HAP-1 (cell line): ENCODE measurements around the gene SLC25A44.

Source experiments
- DNase-seq, 2 experiments: peaks; one replicate each; pipeline ENCODE4 v3.0.0-alpha.2; 2016 to 2020; ENCODE audit warnings: low spot score in 2 of 2
- H3K27me3 ChIP-seq: fragments of 250-450 bp; sonication (Bioruptor Pico); 2 replicates; pipeline ENCODE4 v1.5.1; 2020; ENCODE audit warnings: low read depth, mild to moderate bottlenecking, moderate library complexity
- H3K36me3 ChIP-seq: fragments of 250-450 bp; sonication (Bioruptor Pico); replicated peaks from 2 replicates; pipeline ENCODE4 v1.5.1; 2020; ENCODE audit warnings: mild to moderate bottlenecking
- H3K4me1 ChIP-seq: fragments of 250-450 bp; sonication (Bioruptor Pico); 2 replicates; pipeline ENCODE4 v1.5.1; 2020; ENCODE audit warnings: mild to moderate bottlenecking
- H3K4me3 ChIP-seq: fragments of 250-450 bp; sonication (Bioruptor Pico); 2 replicates; pipeline ENCODE4 v1.5.1; 2020; ENCODE audit warnings: mild to moderate bottlenecking, moderate library complexity
- H3K9me3 ChIP-seq: fragments of 250-450 bp; sonication (Bioruptor Pico); 2 replicates; pipeline ENCODE4 v1.5.1; 2020; ENCODE audit warnings: mild to moderate bottlenecking, moderate library complexity
- in situ Hi-C: fragments of 300-500 bp; cut with MboI; formaldehyde crosslinking; loops from 3 replicates; pipeline ENCODE4 v1.14.3; 2020; ENCODE audit warnings: low sequenced_read_pairs, inconsistent platforms, mixed read lengths

The SLC25A44 gene

DNA sequence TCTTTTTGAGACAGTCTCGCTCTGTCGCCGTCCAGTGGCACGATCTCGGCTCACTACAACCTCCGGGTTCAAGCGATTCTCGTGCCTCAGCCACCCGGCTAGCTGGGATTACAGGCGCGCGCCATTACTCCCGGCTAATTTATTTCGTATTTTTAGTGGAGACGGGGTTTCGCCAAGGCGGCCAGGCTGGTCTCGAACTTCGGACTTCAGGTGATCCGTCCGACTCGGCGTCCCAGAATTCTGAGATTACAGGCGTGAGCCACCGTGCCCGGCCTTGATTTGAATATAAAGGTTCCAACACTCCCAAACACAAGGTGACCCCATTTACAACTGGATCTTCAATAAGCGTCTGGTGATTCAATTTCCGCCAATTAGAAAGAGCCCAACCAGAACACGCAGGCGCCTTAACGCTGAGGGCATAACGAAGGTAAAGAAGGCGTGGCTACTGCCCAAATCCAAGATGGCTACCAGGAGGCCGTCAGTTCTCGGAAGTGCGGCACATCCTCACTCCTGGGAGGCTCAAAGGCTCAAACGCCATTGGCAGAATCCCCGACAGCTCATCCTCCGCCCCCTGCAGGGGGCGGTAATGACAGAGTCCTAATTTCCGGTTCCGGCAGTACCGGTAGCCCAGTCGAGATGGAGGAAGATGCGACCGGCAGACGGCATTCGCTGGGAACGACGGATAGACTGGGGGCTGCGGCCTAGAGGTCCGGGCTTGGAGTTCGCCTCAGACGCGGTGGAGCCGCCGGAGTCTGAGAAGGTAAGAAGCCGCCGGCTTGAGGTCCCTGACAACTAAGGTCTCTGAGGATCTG is at the start of gene SLC25A44:
TSS of gene SLC25A44 (plus strand) at position 617 of the 812 bp plus-strand sequence. CDS start 5,744 bp downstream, outside the sequence.
- H3K4me1 ChIP-seq = peaks cover 10% of the 10 kb centered on the region

DNA sequence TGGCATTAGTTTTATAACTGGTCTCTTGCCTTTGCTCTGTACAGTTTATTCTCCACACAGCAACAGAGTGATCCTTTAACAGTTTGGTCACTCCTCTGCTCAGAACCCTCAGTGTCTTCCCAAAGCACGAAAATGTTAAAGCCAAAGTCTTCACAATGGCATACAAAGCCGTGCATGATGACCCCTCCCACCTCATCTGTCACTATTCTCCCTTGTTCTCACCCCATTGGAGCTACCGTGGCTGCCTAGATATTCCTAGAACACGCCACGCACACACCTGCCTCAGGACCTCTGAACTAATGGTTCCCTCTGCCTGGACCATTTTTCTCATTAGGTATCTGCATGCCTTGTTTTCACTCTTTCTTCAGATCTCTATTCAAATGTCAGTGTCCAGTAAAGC is 49.2 kb upstream of the SLC25A44 start:
- Histone ChIP-seq H3K4me1 (peaks cover 10% of the 10 kb centered on the region), H3K27me3 (no peaks in the 10 kb centered on the region), H3K9me3 (no peaks in the 10 kb centered on the region), H3K36me3 (no peaks in the 10 kb centered on the region; the same call in 1 of the 2 replicates), H3K4me3 (no peak overlapping the region)
- no peak for DNase-seq
- in situ Hi-C loops = loop anchor here (5.0 kb wide), 1 partner anchor 78 kb away; no protein-coding TSS in a partner anchor

More for the DNA sequence above, at the start of gene SLC25A44:
- Histone ChIP-seq H3K36me3 (peaks cover 14% of the 10 kb centered on the region), H3K9me3 (no peaks in the 10 kb centered on the region), H3K4me3 (peak within 1 kb of the TSS; percentile 86), H3K27me3 (no peaks in the 10 kb centered on the region)
- in situ Hi-C loops = no loop called here
- peak; percentile 97 to 99 for DNase-seq

- H3K4me3 ChIP-seq = no peak overlapping the region
- H3K4me1 ChIP-seq = peaks cover 10% of the 10 kb centered on the region
- no peaks in the 10 kb centered on the region for H3K9me3 ChIP-seq
- no peak for DNase-seq
- no peaks in the 10 kb centered on the region; the same call in 1 of the 2 replicates for H3K36me3 ChIP-seq
- in situ Hi-C loops = no loop called here
- H3K27me3 ChIP-seq = no peaks in the 10 kb centered on the region
Measured at GRCh38 chr1:156145650-156146019, 48.3 kb upstream of the SLC25A44 start.

DNA sequence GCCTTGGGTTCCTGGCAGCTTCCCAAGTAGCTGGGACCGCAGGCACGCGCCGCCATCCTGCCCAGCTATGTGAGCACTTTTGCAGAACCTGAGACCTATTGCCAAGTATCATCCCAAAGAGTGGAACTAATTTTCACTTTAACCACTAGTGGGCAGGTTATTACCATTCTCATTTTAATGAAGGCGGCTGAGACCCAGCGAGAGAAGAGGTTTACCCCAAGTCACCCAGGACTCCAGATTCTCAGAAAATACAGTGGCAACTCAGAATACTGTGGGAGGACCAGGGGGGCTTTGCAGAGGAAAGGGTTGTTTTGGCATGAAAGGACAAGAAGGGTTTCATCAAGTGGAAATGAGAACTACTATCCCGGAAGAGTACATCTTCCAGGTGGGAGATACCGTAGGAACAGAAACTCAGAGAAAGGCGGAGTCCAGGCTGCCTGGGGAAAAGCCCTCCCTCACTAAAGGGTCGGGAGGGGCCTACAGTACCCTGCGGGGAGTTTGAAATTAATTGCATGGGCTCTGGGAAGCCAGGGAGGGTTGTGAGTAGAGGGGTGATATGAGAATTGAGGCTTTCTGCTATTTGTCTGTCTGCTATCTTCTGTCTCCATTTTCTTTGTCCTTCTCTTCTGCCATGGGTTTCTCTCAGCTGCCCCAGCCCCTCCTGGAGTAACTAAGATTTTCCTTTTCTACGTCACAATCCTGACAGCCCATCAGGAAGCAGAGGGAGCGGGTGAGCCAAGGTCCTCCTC is 47.7 kb upstream of the SLC25A44 start:
- DNase-seq = peak; percentile 84 to 89
- in situ Hi-C loops = no loop called here
- Histone ChIP-seq H3K36me3 (no peaks in the 10 kb centered on the region; the same call in 1 of the 2 replicates), H3K4me1 (peaks cover 10% of the 10 kb centered on the region), H3K27me3 (no peaks in the 10 kb centered on the region), H3K4me3 (peak overlapping the region; percentile 1; the same call in 1 of the 2 replicates), H3K9me3 (no peaks in the 10 kb centered on the region)

DNA sequence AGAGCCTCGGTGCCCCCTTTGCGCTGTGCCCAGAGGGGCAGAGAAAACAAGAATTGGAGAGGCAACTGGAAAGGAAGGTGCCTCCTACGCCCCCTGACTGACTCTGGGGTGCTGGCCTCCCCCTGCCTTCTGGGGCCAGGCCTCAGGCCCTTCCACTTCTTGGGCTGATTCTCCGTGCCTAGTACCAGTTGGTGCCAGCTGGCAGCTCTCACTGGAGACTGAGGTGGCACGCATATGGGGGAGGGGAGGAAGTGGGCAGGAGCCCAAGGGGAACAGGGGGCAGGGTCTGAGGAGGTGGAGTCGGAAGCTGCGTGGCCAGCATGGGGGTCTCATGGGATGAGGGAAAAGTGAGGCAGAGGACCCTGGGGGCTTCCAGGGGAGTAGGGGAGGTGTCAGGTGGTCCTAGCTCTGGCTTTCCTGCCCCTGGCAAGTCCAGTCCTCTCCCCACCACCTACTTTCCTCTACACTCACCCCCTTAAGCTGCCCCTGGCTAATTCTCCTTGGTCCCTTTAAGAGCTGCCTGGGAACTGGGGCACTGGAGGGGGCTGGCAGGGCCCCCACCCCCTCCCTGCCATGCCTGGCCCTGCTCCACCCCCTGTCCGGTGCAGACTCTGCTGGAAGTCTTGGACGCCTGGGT is 47.0 kb upstream of the SLC25A44 start:
- Histone ChIP-seq H3K36me3 (no peaks in the 10 kb centered on the region), H3K9me3 (no peaks in the 10 kb centered on the region), H3K27me3 (no peaks in the 10 kb centered on the region), H3K4me1 (peaks cover 10% of the 10 kb centered on the region), H3K4me3 (no peak overlapping the region)
- in situ Hi-C loops = no loop called here
- DNase-seq = no peak

GRCh38 chr1:156148216-156148615 is 45.7 kb upstream of the SLC25A44 start:
- peaks cover 10% of the 10 kb centered on the region for H3K4me1 ChIP-seq
- no peak overlapping the region for H3K4me3 ChIP-seq
- no peak for DNase-seq
- in situ Hi-C loops = no loop called here
- no peaks in the 10 kb centered on the region for H3K27me3 ChIP-seq
- H3K36me3 ChIP-seq = no peaks in the 10 kb centered on the region
- H3K9me3 ChIP-seq = no peaks in the 10 kb centered on the region

GRCh38 chr1:156149374-156150332 is 44.3 kb upstream of the SLC25A44 start:
- Histone ChIP-seq H3K4me1 (peaks cover 10% of the 10 kb centered on the region), H3K4me3 (no peak overlapping the region), H3K9me3 (no peaks in the 10 kb centered on the region), H3K36me3 (no peaks in the 10 kb centered on the region), H3K27me3 (no peaks in the 10 kb centered on the region)
- in situ Hi-C loops = no loop called here
- peak in 1 of 2 experiments; percentile 28 for DNase-seq

DNA sequence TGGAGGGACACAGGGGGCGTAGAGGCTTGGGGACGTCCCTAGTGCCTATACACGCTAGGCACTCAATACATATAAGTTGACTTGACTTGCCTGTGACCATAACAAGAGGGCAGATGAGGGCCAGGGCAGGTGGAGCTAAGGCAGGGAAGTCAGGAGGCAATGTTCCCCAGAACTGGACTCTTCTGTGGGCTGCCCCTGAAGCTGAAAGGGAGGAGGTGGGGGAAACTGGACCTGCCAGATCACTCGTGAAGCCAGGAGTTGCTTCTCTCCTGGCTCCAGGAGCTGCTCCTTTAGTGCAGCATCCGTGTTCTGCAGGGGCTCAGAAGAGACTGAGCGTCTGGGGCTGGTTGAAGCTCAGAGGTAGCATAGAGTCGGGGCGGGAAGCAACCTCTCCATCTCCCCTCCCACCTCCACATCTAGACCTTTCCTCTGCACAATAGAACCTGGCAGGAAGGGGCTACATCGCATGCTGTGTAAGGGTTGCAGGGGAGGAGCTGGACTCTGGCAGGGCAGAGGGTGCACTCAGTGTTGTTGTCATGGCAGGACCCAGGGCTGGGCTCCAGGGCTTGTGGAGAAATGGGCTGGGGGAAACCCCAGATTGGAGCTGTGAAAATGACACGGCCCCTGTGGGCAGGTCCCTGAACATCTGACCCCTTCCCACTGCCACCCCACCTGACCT is 43.4 kb upstream of the SLC25A44 start:
- Histone ChIP-seq H3K36me3 (no peaks in the 10 kb centered on the region), H3K27me3 (no peaks in the 10 kb centered on the region), H3K4me3 (no peak overlapping the region), H3K9me3 (no peaks in the 10 kb centered on the region), H3K4me1 (peaks cover 10% of the 10 kb centered on the region)
- no peak for DNase-seq
- in situ Hi-C loops = no loop called here

DNA sequence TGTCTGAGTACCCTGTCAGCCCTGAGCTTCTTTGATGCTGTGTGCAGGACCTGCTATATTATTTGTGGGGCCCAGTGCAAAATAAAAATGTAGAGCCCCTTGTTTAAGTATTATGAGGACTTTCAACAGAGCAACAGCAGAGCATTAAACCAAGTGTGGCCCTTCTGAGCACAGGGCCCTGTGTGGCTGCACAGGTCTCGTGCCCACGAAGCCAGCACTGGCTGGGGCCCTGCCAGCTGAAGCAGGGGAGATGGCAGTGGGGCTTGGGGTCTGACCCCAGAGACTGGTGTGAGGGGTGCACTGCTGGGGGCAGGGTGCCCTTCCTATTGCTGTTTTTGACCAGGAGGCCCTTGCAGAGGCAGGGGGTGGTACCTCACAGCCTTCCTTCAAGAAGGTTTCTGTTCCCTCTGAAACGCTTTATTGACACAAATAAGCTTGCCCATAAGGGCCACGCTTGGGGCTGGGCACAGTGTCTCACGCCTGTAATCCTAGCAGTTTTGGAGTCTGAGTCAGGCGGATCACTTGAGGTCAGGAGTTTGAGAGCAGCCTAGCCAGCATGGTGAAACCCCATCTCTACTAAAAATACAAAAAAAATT is 42.7 kb upstream of the SLC25A44 start:
- H3K36me3 ChIP-seq = no peaks in the 10 kb centered on the region
- H3K4me3 ChIP-seq = no peak overlapping the region
- DNase-seq = no peak
- in situ Hi-C loops = no loop called here
- no peaks in the 10 kb centered on the region for H3K9me3 ChIP-seq
- H3K4me1 ChIP-seq = peaks cover 8% of the 10 kb centered on the region
- H3K27me3 ChIP-seq = no peaks in the 10 kb centered on the region

DNA sequence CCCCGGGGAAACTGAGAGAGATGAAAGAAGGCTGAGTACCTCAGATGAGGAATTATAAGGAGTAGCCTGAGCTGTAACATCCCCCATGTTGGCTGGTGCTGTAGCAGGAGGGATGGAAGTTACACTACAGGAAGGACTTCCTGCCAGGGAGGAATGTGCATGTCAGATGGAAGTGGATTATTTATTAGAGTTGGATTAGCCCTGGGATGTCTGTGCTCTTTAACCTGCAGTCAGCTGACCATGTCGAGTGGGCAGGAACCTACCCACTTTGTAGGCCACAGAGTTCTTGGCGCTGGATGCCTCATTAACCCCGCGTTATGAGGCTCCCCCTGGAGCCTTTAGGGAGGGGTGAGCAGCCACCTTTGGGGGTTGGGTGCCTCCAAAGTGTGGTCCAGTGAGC is 41.3 kb upstream of the SLC25A44 start:
- in situ Hi-C loops = no loop called here
- Histone ChIP-seq H3K4me3 (no peak overlapping the region), H3K9me3 (no peaks in the 10 kb centered on the region), H3K36me3 (no peaks in the 10 kb centered on the region), H3K27me3 (no peaks in the 10 kb centered on the region), H3K4me1 (no peaks in the 10 kb centered on the region)
- DNase-seq = no peak

DNA sequence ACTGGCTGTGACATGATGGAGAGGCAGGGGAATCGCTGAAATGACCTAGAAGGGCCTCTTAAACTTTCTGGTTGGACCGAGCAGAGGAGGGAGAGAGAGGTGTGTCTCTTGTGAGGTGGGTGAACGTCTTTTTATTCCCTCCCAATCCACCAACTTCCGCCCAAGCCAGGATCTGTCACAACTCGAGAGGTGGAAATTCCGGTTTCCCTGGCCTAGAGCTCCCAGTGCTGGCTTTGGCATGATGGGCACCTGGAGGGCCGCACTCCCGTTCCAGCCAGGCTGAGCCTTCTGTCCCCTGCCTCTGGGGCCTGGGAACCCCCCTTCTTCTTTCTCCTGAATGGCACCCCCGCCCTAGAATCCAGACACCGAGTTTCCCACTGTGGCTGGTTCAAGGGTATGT is 40.5 kb upstream of the SLC25A44 start, which contains the start of gene SEMA4A:
TSS of gene SEMA4A (plus strand) at position 224 of the 400 bp plus-strand sequence. CDS start 994 bp downstream, outside the sequence.
- in situ Hi-C loops = no loop called here
- Histone ChIP-seq H3K4me3 (no peak within 1 kb of the TSS), H3K36me3 (no peaks in the 10 kb centered on the region), H3K4me1 (no peaks in the 10 kb centered on the region), H3K27me3 (no peaks in the 10 kb centered on the region), H3K9me3 (no peaks in the 10 kb centered on the region)
- no peak for DNase-seq

DNA sequence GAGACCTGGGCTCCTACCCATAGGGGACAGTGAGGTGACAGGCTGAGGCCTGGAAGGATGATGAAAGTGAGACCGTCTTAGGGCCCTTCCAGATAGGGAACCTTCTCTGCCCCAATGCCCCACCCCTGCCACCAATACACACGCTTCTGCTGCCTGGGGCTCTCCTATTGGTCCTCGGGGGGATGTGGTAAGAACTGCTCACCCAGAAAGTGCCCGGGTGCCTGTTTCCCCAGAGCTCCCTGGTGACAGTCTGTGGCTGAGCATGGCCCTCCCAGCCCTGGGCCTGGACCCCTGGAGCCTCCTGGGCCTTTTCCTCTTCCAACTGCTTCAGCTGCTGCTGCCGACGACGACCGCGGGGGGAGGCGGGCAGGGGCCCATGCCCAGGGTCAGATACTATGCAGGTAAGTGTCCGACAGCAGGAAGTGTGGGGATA is 39.6 kb upstream of the SLC25A44 start:
- no peaks in the 10 kb centered on the region for H3K4me1 ChIP-seq
- in situ Hi-C loops = no loop called here

More for the DNA sequence above, 39.6 kb upstream of the SLC25A44 start:
- no peak for DNase-seq
- no peaks in the 10 kb centered on the region for H3K36me3 ChIP-seq
- no peaks in the 10 kb centered on the region for H3K9me3 ChIP-seq
- no peaks in the 10 kb centered on the region for H3K27me3 ChIP-seq
- H3K4me3 ChIP-seq = no peak overlapping the region
